AG09319 (cell line): Measurements from ENCODE around the gene SH3GLB2.
"Not testable (repeated sequence)": the region's sequence is repeated elsewhere in the genome, so short reads cannot be mapped to it uniquely, and the experiment has no call there.

Experiments used
- DNase-seq: peaks from one replicate; pipeline ENCODE4 v3.0.0-alpha.2; 2010; ENCODE audit warnings: low read depth; ENCODE audit errors: extremely low read depth
- TF ChIP-seq, protein P1 (sequence below): IDR thresholded peaks from 2 replicates; pipeline ENCODE4 v1.5.1; 2011; ENCODE audit warnings: low read depth, mild to moderate bottlenecking, inconsistent platforms, low read length, moderate library complexity

Gene SH3GLB2

DNA sequence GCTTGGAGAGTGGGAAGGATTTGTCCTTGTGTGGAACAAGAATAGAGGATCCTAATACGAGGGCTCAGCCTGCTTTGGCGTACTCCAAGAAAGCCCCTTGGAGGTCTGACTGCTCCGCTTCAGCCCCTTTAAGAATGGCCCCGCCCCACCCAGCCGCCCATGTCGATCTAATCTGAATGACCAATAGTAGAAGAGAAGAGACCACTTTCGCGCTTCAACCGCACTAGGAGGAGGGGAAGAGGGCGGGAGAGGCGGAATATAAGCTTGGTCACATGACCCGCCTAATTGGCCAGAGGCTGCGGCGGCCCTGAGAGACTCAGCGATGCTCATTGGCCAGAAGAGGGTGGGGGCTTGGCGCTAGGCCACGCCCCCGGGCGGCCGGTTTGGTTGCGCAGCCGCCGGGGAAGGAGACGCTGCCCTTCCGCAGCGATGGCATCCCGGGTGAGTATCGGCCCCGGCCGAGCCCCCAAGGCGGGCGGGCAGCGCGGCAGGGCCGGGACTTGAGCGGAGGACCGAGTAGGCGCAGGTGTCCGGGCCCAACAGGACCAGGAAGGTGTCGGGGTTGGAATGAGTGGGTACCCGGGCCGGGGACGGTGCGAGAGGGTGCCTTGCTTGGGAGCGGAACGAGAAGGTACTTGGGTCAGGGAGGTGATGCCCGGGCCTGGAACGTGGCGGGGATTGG lies 8.3 kb upstream of the SH3GLB2 start, which contains the start of gene MIGA2:
MIGA2 (plus strand) TSS at position 386 of the 682 bp plus-strand sequence. CDS start 3,969 bp downstream, outside the sequence.
- TF ChIP-seq, protein P1, sequence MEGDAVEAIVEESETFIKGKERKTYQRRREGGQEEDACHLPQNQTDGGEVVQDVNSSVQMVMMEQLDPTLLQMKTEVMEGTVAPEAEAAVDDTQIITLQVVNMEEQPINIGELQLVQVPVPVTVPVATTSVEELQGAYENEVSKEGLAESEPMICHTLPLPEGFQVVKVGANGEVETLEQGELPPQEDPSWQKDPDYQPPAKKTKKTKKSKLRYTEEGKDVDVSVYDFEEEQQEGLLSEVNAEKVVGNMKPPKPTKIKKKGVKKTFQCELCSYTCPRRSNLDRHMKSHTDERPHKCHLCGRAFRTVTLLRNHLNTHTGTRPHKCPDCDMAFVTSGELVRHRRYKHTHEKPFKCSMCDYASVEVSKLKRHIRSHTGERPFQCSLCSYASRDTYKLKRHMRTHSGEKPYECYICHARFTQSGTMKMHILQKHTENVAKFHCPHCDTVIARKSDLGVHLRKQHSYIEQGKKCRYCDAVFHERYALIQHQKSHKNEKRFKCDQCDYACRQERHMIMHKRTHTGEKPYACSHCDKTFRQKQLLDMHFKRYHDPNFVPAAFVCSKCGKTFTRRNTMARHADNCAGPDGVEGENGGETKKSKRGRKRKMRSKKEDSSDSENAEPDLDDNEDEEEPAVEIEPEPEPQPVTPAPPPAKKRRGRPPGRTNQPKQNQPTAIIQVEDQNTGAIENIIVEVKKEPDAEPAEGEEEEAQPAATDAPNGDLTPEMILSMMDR, result no peak
- DNase-seq, result peak; percentile 97

DNA sequence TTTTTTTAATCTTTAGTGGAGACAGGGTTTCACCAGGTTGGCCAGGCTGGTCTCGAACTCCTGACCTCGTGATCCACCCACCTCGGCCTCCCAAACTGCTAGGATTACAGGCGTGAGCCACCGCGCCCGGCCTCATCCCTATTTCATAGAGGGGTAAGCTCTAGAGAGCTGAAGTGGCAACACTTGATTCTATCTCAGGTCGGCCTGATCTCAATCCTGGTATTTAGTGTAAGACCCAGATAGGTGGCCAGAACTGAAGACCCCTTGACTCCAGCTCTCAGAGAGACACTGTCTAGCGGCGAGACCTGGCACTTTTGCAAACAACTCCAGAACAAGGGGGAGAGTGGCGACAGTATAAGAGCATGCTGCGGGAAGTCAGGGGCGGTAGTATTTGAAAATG lies 7.7 kb upstream of the SH3GLB2 start:
- not testable (repeated sequence) for DNase-seq

DNA sequence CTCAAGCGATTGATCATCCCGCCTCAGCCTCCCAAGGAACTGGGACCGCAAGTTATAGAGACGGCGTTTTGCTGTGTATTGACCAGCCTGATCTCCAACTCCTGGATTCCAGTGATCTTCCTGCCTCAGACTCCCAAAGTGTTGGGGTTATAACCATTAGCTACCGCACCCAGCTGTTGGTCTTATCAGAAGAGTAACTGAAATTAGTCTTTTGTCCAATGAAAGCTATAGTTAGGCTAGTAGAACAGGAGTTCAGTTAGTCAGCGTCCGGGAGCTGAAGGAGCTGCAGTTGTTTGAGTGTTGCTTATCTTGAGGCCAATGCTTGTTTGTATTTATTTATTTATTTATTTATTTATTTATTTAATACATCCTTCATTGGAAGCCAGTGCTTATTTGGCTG lies 5.1 kb upstream of the SH3GLB2 start:
- TF ChIP-seq, protein P1, result no peak
- DNase-seq, result no peak

DNA sequence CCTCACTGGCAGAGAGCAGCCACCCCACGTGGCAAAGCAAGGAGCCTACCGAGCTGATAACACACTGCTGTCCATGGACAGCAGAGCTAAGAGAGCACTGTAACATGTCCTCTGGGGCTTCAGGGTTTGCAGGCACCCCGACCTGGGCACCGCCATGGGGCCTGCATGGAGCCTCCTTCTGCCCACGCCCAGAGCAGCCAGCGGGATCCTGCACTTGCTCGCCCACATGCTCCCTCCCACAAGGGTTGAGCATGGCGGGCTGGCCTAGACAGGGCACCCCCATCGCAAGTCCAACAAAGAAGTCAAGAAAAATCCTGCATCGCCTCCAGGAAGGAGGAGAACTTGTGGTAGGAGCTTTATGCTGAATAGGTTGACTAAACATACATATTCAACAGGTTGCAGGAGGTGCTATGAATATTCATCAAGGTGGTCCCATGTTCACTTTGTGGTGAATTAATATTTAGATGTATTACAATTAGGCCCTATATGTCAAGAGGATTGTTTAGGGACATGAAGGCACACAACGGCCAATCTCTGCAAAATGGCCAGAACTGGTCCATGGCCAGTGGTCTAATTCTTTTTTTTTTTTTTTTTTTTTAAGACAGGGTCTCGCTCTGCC lies 4.5 kb upstream of the SH3GLB2 start:
- no peak for DNase-seq
- TF ChIP-seq, protein P1, result no peak

DNA sequence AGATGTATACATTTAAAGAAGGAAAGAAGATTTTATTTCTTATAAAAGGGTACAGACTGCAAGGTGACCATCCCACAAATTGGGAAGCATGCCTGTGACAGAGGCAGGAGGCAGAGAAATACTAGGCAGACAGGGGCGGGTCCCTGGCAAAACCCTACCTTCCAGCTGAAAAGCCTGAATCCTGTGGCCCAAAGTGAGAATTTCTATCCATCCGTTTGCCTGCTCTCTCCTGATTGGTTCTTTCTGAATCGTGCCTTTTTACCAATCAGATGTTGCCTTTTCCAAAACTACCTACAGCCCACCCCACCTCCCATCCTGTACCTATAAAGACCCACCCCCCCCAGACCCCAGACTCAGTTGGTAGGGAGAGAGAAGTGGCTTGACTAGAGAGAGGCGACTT lies 3.4 kb upstream of the SH3GLB2 start:
- DNase-seq, result no peak
- TF ChIP-seq, protein P1, result no peak

DNA sequence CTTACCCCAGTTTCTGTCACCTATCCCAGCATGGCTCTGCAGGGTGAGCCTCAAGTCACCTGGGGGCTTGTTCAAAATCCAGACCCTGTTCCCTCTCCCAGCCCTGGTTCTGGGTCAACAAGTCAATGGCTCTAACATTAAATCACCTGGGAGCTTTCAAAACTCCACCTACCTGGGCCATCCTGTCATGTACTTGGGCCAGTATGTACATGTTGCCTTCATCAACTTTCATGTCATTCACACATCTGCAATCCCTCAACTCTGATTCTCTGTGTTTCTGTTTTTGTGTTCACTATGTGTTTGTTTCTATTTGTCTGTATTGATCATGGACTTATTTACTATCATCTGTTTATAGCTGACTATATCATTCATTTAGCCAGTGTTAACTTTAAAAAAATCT lies 2.1 kb upstream of the SH3GLB2 start:
- TF ChIP-seq, protein P1, result no peak
- no peak for DNase-seq

DNA sequence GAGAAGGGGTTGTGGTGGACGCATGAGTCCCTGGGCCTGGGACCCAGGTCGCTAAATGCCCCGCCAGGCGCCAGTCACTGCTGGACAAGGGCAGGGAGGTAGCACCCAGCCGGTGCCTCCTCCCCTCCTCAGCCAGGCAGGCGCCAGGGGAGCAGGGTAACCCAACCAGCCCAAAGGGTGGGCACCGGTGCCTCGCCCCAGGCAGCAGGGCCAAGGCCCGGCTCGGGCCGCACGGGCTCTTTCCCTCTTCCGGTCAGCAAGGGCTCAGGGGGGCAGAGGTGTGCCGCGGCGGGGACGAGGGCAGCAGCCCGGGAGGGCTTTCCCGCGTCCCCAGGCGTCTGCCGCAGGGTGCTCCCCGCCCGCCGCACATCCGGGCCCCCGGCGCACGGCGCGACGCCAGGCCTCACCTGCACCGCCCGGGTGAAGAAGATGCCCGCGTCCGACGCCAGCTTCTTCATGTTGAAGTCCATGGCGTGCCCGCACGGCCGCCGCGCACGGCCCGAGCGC lies 393 bp downstream of the SH3GLB2 start:
- DNase-seq, result no peak
- TF ChIP-seq, protein P1, result no peak
